NCI-H748 treated with DMSO at 0.1 percent for 48 hours (cell line): ENCODE data around the gene MAMDC4.
"Not testable (repeated sequence)": the region's sequence is repeated elsewhere in the genome, so short reads cannot be mapped to it uniquely, and the experiment has no call there.

Source experiments
- DNase-seq: peaks from one replicate; lab custom pipeline; 2025; lab: John Stamatoyannopoulos, UW

The MAMDC4 gene

GRCh38 chr9:136862849-136863622 lies 10.9 kb downstream of the MAMDC4 start:
- no peak for DNase-seq

- no peak for DNase-seq
These were observed 11.6 kb downstream of the MAMDC4 start for GRCh38 chr9:136863623-136864273.

- no peak for DNase-seq
These were observed 13.1 kb downstream of the MAMDC4 start for GRCh38 chr9:136865041-136865767.

- no peak for DNase-seq
These were observed 13.6 kb downstream of the MAMDC4 start for GRCh38 chr9:136865768-136866103.

- not testable (repeated sequence) for DNase-seq
These were observed 14.8 kb downstream of the MAMDC4 start for GRCh38 chr9:136866898-136867421.

GRCh38 chr9:136867480-136867879 lies 15.3 kb downstream of the MAMDC4 start:
- DNase-seq = no peak

GRCh38 chr9:136867917-136868316 lies 15.8 kb downstream of the MAMDC4 start:
- no peak for DNase-seq

GRCh38 chr9:136868644-136869043 lies 16.5 kb downstream of the MAMDC4 start:
- no peak for DNase-seq

- not testable (repeated sequence) for DNase-seq
These were observed 17.5 kb downstream of the MAMDC4 start for GRCh38 chr9:136869611-136870010.

- no peak for DNase-seq
These were observed 23.0 kb downstream of the MAMDC4 start for GRCh38 chr9:136875155-136875554.

- DNase-seq = no peak
These were observed 24.3 kb downstream of the MAMDC4 start for GRCh38 chr9:136876476-136876875.

GRCh38 chr9:136880651-136881050 lies 28.5 kb downstream of the MAMDC4 start:
- DNase-seq = no peak

GRCh38 chr9:136881691-136882108 lies 29.6 kb downstream of the MAMDC4 start:
- no peak for DNase-seq

GRCh38 chr9:136882109-136882946 lies 30.2 kb downstream of the MAMDC4 start:
- DNase-seq = no peak

- not testable (repeated sequence) for DNase-seq
These were observed 30.8 kb downstream of the MAMDC4 start for GRCh38 chr9:136882947-136883283.

GRCh38 chr9:136883670-136884069 lies 31.5 kb downstream of the MAMDC4 start:
- not testable (repeated sequence) for DNase-seq

- DNase-seq = peak; percentile 94
These were observed 33.9 kb downstream of the MAMDC4 start, which contains the start of gene TRAF2 for GRCh38 chr9:136885950-136886578. Gene TRAF2 (plus strand): TSS chr9:136886516. CDS start chr9:136898741, 12,225 bp downstream.

- no peak for DNase-seq
These were observed 34.8 kb downstream of the MAMDC4 start for GRCh38 chr9:136886610-136887597.

GRCh38 chr9:136888454-136888853 lies 36.3 kb downstream of the MAMDC4 start:
- DNase-seq = no peak

GRCh38 chr9:136889858-136890257 lies 37.7 kb downstream of the MAMDC4 start:
- no peak for DNase-seq
